Testis (tissue), 2 donors: Measurements from ENCODE around the gene LSM12.

Experiments used
- CTCF ChIP-seq, 3 experiments: fragments of 450-650 bp in 2 of 3; fragments of 200-600 bp in 1 of 3; sonication (generic) in 1 of 3; IDR thresholded peaks; one replicate each; pipeline ENCODE4 v1.5.1; 2016 to 2019; ENCODE audit warnings: antibody characterized with exemption in 3 of 3, mild to moderate bottlenecking in 2 of 3, moderate library complexity in 1 of 3
- POLR2A ChIP-seq: fragments of 450-650 bp; IDR thresholded peaks from one replicate; pipeline ENCODE4 v1.6.1; 2017; ENCODE audit warnings: antibody characterized with exemption, mild to moderate bottlenecking, moderate library complexity

- TF ChIP-seq CTCF (IDR thresholded peaks at IDR 0.05) = no peak
- no peak for TF ChIP-seq POLR2A
These were observed 11.1 kb upstream of the LSM12 start for GRCh38 chr17:44077595-44077909.
